Frontal cortex (tissue), 4 donors: ENCODE data around the gene C2orf80. TPM values are rescaled to one million over a fixed set of nuclear protein-coding genes. Genes with fewer than 3 reads are reported as not detected.

Experiments used
- DNase-seq, 2 donors: peaks; one replicate each; pipeline ENCODE4 v3.0.0; 2012; ENCODE audit warnings: low spot score in 2 of 2
- FAIRE-seq: peaks from 2 replicates; lab custom pipeline; 2012; peaks lifted over from hg19 to GRCh38; lab: Jason Lieb, UNC
- total RNA-seq: library from RNA; depleted of rRNA; stranded (reverse); fragments of >200 nt; gene quantifications from one replicate; pipeline ENCODE4 v1.2.3, GENCODE V29; 2014
- donor health status: control.
- donor health status: control.
- donor health status: control.

The C2orf80 gene
- total RNA-seq, 1 donor from 2014 or later: 38.3 TPM

DNA sequence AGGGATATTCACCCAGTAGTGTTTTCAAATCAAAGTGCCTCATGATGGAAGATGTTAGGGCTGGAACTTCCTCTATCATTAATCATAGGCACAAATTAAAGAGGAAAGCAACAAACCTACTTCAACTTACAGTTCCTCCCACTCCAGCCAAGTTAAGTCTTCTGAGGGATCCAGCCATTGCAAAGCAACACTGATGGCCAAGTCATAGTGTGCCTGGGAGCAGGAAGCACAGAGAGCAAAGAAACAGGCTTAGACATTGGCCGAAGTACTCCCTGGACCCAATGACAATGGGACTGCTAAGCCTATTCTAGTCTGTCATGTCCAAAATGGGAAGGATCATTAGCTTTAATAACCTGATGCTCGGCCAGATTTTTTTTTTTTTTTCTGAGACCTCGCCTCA, 7.0 kb downstream of the C2orf80 start:
- no peak for DNase-seq
- FAIRE-seq: no peak

DNA sequence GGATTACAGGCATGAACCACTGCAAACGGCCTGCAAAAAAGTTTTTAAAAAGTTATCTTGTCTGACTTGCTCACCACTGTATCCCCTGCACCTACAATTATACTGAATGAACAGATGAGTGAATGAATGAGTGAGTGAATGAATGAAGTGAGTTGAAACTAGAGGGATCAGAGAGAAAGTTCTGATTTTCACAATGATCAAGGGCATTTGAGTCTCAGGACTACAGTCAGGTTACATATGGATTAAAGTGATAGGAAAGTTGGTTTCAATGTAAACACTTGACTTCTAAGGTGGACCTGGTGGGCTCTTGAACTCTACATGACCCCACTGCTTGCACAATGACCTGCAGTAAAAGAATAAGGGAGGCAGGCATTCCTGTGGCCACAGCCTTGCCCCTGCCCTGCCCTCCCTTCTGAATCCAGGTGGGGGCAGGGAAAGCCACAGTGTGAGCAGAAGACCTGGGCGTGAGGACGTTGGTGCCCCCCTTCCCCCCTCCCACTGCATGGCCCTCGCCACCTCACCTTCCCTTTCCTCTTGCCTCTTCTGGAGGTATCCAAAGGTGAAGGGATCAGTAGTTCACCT, 10.7 kb downstream of the C2orf80 start:
- FAIRE-seq (no peak), DNase-seq (no peak)

DNA sequence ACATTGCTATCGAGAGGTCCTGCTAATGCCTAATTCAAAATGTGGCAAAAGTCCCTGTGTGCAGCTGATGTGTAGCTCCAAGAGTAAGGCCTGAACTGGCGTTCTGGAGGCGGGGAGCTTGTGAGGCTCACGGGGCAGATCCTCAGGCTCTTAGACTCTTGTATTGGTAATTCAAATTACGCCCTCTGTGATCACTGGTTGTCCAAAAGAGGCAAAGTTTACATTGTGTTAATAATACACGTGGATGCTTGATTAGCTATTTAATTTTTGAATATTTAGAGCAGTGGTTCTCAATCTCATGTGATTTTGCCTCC, 14.0 kb downstream of the C2orf80 start:
- no peak for FAIRE-seq
- DNase-seq: no peak

DNA sequence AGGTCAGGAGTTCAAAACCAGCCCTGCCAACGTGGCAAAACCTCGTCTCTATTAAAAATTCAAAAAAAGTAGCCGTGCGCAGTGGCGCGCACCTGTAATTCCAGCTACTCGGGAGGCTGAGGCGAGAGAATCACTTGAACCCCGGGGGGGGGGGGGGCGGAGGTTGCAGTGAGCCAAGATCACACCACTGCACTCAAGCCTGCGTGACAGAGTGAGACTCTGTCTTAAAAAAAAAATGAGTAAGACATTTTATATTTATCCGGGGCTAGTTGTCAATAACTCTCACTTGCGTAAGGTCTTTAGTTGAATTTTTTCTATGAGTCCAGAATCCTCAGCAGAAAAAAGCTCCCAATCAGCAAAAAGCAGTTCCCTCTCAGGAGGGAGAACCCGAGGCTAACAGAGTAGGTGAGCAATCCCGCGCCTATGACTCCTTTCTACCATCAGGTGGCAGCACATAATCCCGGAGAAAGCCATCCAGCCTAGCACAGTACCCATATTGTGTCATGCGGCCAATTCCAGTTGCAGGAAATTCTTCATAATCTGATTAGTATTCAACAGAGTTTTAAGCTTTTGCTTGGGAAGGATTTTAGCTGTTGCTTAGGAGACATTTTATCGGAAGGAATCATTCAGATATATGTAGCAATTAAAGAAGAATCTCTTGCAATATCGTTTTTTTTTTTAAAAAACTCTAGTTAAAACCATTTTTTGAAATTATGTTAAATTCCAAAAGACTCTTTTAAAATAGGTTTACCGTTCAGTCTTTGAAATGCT, 14.6 kb downstream of the C2orf80 start:
- peak; percentile 41 to 67 for DNase-seq
- FAIRE-seq: peak; percentile 76

DNA sequence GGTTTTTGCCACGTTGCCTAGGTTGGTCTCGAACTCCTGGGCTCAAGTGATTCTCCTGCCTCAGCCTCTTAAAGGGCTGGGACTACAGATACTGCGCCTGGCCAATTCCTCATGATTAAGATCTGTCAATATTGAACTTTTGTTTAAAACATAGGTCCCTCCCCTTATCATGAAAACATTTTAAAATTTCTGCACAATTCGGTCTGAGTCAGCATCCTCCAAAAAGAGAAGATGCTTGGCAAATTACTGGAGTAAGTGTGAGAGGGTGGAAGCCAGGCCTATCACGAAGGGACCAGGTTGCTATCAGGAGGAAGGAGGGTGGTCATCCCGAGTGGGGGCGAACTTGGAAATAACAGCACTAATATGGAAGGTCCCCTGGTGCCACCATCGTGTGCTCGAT, 15.7 kb downstream of the C2orf80 start:
- DNase-seq (no peak), FAIRE-seq (no peak)

DNA sequence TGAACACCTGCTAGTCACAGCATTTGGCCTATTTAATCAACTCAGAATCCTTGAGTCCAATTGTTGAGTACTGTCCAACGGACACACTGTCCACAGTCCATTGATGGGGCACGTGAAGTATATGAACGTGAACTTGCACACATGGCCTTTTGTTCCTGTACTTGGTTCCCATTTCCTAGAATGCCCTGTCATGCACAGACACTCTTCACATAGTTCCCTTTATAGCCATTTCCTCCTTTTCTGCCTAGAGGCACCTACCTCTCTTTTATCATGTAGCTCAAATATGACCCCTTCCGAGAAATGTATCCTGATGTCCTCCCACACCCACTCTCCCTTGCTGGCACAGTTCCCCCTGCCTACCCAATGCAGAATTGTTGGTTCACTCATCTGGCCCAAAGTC, 17.7 kb downstream of the C2orf80 start:
- FAIRE-seq (no peak), DNase-seq (no peak)

DNA sequence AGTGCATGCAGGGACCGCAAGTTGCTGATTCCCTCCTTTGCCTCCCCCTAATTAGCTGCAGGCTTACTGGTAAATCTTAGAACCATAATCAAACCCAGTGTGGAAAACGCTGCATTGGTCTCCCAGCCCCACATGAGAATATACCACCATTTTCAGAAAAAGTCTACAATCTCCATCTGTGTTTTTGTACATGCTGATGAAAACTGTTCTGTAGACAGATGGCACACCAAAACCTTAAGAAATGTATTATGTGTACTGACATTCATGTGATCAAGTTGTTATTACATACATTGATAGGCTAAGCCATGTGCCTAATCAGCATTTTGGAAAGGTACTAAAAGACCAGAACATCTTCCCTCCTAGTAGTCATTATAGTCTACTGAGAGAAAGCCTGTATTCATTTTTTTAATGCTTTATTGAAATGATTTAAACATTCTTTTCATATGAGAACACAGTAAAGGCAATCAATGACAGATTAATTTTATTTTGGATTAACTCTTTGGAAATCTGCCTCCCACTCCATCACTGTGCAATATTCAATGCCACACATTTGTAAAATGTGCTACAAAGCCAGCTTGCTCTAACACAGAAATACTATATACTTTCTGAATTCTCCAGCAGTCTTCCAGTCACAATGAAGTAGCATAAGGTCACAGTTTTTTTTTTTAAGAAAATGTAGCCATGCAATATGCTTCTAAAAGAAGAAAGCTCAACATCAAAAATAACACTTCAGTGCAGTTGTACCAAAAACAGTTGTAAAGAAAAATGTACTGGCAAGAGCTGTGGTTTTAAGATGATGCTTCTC, 24.7 kb downstream of the C2orf80 start:
- FAIRE-seq: no peak
- DNase-seq: no peak

DNA sequence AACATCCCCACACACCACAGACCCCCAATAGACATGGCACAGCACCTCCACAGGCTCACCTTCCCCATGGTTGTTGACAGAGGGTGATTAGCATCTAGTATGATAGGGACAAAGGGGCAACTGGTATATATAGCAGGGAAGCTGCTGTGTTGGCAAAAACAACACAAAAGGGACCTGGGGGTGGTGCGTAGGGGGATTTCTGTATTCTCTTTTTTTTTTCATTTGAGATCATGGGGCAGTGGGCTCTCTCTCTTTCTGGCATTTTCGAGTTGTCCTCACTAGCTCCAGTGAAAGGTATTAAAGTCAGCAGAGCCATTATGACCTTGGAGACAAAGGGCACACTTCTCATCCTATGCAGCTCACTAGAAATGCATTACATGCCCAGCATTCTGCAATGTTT, 26.3 kb downstream of the C2orf80 start, which contains the start of gene CRYGA:
Gene CRYGA, minus strand, starts transcription at position 101 of the 400 bp plus-strand sequence. Its CDS starts 33 bp downstream, at position 68.
- FAIRE-seq (no peak), DNase-seq (no peak)

DNA sequence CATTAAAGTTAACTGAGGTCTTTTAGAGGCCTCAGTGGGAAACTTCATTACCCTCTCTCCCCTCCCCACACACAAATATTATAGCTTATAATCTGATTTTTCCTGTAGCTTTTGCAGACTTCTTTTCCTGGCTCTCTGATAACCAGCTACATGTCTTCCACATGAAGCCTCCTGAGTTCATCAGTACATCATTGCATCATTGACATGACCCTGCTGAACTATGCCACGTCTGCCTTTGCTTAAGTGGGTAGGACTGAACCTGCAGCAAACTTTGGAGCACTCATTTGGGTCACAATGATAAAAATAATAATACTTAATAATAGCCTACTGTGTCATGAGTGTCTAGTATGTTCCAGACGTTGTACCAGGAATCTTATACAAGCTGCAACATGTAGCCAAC, 33.4 kb downstream of the C2orf80 start:
- FAIRE-seq: no peak
- no peak for DNase-seq

DNA sequence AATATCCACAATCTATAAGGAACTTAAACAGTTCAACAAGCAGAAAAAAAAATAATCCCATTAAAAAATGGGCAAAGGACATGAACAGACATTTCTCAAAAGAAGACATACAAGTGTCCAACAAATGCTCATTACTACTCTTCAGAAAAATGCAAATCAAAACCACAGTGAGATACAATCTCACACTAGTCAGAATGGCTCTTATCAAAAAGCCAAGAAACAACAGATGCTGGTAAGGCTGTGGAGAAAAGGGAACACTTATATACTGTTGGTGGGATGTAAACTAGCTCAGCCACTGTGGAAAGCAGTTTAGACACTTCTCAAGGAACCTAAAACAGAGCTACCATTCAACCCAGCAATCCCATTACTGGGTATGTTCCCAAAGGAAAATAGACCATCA, 36.7 kb downstream of the C2orf80 start:
- FAIRE-seq: no peak
- DNase-seq: no peak

DNA sequence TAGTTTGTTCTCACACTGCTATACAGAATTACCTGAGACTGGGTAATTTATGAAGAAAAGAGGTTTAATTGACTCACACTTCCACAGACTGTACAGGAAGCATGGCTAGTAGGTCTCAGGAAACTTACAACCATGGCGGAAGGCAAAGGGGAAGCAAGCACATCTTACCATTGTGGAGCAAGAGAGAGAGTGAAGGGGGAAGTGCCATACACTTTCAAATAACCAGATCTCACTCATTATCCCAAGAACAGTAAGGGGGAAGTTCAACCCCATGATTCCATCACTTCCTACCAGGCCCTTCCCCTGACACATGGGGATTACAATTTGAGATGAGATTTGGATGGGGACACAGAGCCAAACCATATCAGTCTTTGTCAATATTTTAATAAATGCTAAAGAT, 38.9 kb downstream of the C2orf80 start:
- FAIRE-seq: no peak
- no peak for DNase-seq

DNA sequence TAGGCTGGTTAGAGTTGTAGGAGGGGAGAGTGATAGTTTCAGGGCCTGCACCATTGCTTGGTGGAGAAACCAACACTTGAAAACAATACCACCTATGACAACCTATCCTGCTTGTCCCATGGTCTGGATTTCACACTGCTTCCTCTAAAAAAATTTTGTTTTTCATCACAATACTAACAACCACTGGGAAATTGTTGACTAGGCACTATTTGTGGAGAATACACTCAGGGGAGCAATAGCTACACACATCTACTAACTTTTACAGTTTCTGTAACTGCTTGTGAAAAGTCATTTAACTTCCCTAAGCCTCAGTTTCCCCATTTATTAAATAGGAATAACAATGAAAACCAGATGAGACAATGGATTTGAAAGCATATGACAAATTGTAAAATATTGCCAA, 39.7 kb downstream of the C2orf80 start:
- no peak for FAIRE-seq

DNA sequence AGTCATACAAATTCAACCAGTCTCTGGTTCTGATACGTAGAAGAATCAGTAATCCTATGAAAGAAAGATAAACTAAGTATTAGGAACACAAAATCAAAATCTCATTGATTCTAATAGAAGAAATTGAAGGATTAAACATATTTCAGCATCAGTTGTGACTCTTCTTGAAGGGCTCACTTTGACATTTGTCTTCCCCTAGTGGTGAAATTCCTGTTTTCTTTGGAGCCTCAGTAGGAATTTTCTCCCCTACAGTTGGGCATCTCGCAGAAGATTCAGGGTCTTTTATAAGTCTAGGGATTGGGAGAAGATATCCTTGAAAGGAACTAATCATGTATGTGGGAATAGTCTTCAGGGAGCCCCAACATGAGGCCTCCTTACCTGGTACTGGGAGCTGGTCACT, 41.0 kb downstream of the C2orf80 start:
- DNase-seq: no peak
- no peak for FAIRE-seq

More for the DNA sequence above, 39.7 kb downstream of the C2orf80 start:
- no peak for DNase-seq

DNA sequence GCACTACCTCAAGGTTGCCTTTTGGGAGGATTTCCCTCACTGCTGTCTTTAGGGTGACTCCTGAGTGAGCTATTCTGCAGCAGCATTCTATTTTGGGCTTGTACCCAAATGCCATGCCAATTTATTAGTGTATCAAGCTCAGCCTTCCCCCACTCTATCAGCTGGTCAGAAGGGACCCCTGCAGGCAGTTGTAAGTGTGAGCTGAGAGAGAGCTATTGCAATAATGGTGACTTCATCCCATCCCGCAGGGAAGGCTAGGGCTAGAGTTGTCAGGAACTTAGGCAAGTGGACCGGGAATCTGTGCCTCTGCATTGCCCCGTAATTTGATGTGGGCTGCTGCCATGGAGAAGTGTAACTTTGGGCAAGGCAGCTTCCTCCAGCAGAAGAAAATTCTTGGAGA, 42.1 kb downstream of the C2orf80 start:
- no peak for FAIRE-seq
- DNase-seq: no peak

DNA sequence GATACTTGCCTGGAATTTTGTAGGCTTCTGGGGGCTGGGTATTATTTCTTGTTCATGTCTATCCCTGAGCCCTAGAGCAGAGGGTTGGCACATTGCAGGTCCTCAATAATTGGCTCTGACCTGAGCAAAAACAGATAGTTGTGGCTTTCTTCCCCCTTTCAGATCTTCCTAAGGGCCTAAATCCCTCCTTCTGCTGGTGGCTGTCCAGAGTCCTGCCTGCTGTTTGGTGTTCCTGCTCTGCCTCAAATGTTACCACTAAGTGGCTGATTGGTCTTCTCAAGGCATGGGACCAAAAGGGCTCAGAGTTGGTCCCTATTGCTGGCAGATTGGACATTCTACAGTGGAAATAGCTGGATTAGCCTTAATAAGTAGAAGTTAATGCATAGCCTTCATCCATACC, 42.8 kb downstream of the C2orf80 start:
- DNase-seq: no peak
- no peak for FAIRE-seq

DNA sequence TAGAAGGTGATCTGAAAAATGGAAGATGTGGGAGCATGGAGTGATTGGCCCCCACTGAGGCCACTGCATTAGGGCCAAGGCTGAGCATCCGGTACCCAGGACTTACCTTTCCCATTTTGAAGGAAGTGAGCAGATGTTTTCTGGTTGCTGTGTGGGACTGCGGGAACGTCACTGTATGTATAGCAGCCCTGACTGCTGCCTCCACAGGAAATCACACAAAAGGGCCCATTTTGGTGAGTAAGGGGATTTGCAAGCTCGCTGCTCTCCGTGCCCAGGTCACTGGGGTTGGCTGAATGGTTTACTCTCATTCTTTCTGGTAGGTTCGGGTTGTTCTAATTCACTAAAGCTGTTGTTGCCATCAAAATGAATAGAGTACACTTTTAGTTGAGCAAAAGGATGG, 43.8 kb downstream of the C2orf80 start, which contains the start of gene CRYGB:
Gene CRYGB, minus strand, starts transcription at position 153 of the 400 bp plus-strand sequence. Its CDS starts 38 bp downstream, at position 115.
- FAIRE-seq: no peak

DNA sequence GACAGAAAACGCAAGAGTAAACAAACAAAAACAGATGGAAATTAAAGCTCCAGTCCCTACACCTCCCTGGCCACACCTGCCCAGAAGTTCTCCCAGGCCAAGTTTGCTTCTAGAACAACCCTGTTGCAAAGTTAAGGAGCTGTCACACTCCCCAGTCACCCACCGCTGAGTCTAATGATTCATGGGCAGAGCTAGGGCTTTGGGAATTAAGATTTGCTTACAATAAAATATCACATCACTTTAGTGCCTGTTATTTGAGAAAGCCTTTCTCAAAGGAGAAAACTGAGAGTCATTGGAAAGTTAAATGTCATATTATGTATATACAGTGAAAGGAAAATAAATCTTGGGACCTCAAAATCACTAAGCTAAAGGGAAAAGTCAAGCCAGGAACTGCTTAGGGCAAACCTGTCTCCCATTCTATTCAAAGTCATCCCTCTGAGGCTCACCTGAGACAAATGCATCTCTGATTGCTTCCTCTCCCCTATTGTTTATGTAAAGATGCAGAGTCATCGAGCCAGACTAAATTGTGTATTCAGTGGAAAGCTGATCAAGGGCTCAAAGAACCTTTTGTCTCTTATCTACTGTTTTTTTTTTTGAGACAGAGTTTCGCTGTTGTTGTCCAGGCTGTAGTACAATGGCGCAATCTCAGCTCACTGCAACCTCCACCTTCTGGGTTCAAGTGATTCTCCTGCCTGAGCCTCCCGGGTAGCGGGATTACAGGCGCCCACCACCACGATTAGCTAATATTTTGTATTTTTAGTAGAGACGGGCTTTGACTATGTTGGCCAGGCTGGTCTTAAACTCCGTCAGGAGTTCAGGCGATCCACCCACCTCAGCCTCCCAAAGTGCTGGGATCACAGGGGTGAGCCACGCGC, 46.7 kb downstream of the C2orf80 start:
- FAIRE-seq (no peak), DNase-seq (no peak)

More for the DNA sequence above, 43.8 kb downstream of the C2orf80 start, which contains the start of gene CRYGB:
- no peak for DNase-seq

DNA sequence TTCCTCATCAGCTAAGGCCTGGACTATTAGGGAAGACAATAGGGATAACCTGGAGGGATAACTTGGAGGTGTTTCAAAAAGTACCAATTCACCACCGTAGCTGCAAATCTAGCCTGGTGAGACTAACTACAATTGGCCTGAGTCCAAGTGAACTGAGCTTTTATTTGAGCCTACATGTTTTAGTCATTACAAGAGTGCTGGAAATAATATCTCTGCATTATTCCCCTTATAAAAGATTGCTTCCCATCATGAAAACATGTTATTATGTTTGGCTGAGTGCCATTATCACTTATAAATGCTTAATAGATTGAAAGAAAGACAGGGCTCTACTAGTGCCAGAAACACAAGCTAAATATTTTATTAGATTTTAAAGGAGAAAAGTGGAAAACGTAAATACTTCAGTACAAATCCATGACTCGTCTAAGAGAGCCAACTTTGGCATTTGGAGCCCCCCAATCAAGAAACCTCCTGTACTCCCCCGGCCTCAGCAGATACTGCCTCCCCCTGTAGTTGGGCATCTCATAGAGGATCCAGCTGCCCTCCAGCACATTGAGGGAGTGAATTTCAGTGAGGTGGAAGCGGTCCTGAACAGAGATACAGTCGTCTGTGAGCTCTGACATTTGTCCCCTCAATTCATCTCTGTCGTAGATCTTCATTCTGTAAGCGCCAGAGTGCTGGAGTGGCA, 47.4 kb downstream of the C2orf80 start:
- no peak for DNase-seq

DNA sequence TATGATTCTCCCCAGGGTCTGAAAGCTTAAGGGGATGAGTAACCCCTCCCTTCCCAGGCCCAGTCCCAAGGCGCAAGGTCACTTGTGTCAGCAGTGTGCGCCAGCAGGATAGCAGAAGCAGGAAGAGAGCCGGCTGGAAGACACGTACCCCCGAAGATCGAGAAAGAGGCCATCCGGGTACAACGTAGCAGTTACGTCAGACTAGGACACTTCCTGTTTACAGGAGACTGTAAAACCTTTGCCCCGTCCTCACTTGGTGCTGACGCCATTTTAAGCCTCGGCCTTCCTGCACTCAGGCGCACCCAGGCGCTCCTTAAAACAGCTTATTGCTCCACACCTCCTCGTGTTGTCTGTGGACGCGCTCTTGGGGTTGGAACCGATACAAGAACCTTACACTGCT, 50.4 kb downstream of the C2orf80 start:
- FAIRE-seq: no peak

More for the DNA sequence above, 47.4 kb downstream of the C2orf80 start:
- FAIRE-seq: no peak

More for the DNA sequence above, 50.4 kb downstream of the C2orf80 start:
- no peak for DNase-seq
